K562 (cell line): ENCODE data around the gene RDH14. TPM values are rescaled to one million over a fixed set of nuclear protein-coding genes. Genes with fewer than 3 reads are reported as not detected.

ENCODE experiments used
- ATAC-seq: fragments of 200-7000 bp; cut with Tn5 transposase; 3 replicates; pipeline ENCODE4 v1.9.1; 2020; ENCODE audit warnings: moderate library complexity
- BruUV-seq: library from RNA; stranded (reverse); fragments of 400-500 nt; replicated peaks from 2 replicates; lab custom pipeline; 2021; lab: Mats Ljungman, UMichigan
- CTCF ChIA-PET: fragments of 300-600 bp; formaldehyde crosslinking; extraction: SDS; loops from one replicate; lab custom pipeline; 2021; ENCODE audit warnings: low intra/inter-chr PET ratio; lab: Yijun Ruan, JAX
- POLR2A ChIA-PET: fragments of 300-600, 350-650 bp; sonication (Branson Sonifier 250); formaldehyde crosslinking; extraction: SDS; loops from one replicate; lab custom pipeline; 2021; ENCODE audit warnings: antibody characterized with exemption, inconsistent platforms; lab: Yijun Ruan, JAX
- DNase-seq, 4 experiments: peaks; one replicate each; pipeline versions ENCODE4 v3.0.0 to v3.0.0-alpha.2; 2011 to 2018; ENCODE audit warnings: low spot score in 3 of 4, mixed read lengths in 3 of 4; ENCODE audit errors: extremely low read depth in 1 of 4
- FAIRE-seq: peaks from 2 replicates; lab custom pipeline; 2011; peaks lifted over from hg19 to GRCh38; lab: Jason Lieb, UNC
- H2AFZ ChIP-seq: 2 replicates; pipeline ENCODE4 v1.6.0; 2011; ENCODE audit warnings: low read depth, low read length, control low read depth, inconsistent platforms
- H3K27ac ChIP-seq: fragments of 200-600 bp; 3 replicates; pipeline ENCODE4 v1.8.0; 2011; ENCODE audit warnings: low read depth, mild to moderate bottlenecking, control low read depth, inconsistent platforms, low read length, moderate library complexity, mixed read lengths; ENCODE audit errors: extremely low read depth
- H3K27me3 ChIP-seq, 2 experiments: fragments of 300-600 bp in 1 of 2; 2 replicates in 1 of 2; 3 replicates in 1 of 2; pipeline versions ENCODE4 v1.6.0 to v1.8.0; 2011; ENCODE audit warnings: inconsistent platforms in 2 of 2, low read length in 2 of 2, mild to moderate bottlenecking in 1 of 2, mixed read lengths in 1 of 2, moderate library complexity in 1 of 2; ENCODE audit not compliant: control insufficient read depth in 2 of 2, insufficient read depth in 2 of 2
- H3K36me3 ChIP-seq: fragments of 300-600 bp; 3 replicates; pipeline ENCODE4 v1.8.0; 2011; ENCODE audit warnings: mild to moderate bottlenecking, low read length, inconsistent platforms; ENCODE audit not compliant: control insufficient read depth, insufficient read depth
- H3K4me1 ChIP-seq, 2 experiments: fragments of 200-600 bp in 1 of 2; replicated peaks in 1 of 2; 2 replicates in 1 of 2; 3 replicates in 1 of 2; pipeline versions ENCODE4 v1.5.1 to v1.8.0; 2011; ENCODE audit warnings: inconsistent platforms in 2 of 2, low read length in 2 of 2, mild to moderate bottlenecking in 1 of 2, mixed read lengths in 1 of 2, moderate library complexity in 1 of 2; ENCODE audit not compliant: control insufficient read depth in 2 of 2, insufficient read depth in 2 of 2
- H3K4me2 ChIP-seq: 2 replicates; pipeline ENCODE4 v1.6.1; 2011; ENCODE audit warnings: low read length, control low read depth, inconsistent platforms, mixed read lengths; ENCODE audit not compliant: insufficient read depth
- H3K4me3 ChIP-seq: fragments of 200-600 bp; sonication (generic), shearing (Covaris generic); 2 replicates; pipeline ENCODE4 v1.5.1; 2016; ENCODE audit warnings: control low read depth, inconsistent platforms
- H3K79me2 ChIP-seq: fragments of 200-600 bp; 3 replicates; pipeline ENCODE4 v1.8.0; 2011; ENCODE audit warnings: low read length, inconsistent platforms; ENCODE audit not compliant: control insufficient read depth, insufficient read depth
- H3K9ac ChIP-seq, 2 experiments: 2 replicates each; pipeline versions ENCODE4 v1.6.0 to v1.6.1; 2011; ENCODE audit warnings: low read depth in 2 of 2, low read length in 2 of 2, control low read depth in 1 of 2, inconsistent platforms in 1 of 2, mild to moderate bottlenecking in 1 of 2, mixed read lengths in 1 of 2; ENCODE audit not compliant: insufficient read depth in 1 of 2
- H3K9me1 ChIP-seq: one replicate; pipeline ENCODE4 v1.6.0; 2011; ENCODE audit warnings: inconsistent platforms, mild to moderate bottlenecking, low read length, moderate library complexity; ENCODE audit not compliant: control insufficient read depth, insufficient read depth
- H3K9me3 ChIP-seq: replicated peaks from 2 replicates; pipeline ENCODE4 v1.5.1; 2011; ENCODE audit warnings: low read depth, low read length, inconsistent platforms; ENCODE audit not compliant: control insufficient read depth, insufficient read depth
- H4K20me1 ChIP-seq: replicated peaks from 2 replicates; pipeline ENCODE4 v1.6.1; 2011; ENCODE audit warnings: low read length, inconsistent platforms, mixed read lengths; ENCODE audit not compliant: control insufficient read depth, insufficient read depth
- CBX1 ChIP-seq: sonication (generic); IDR thresholded peaks from 2 replicates; pipeline ENCODE4 v1.6.1; 2016; ENCODE audit warnings: antibody characterized with exemption, low read depth, mild to moderate bottlenecking
- CSDE1 ChIP-seq, 2 experiments: fragments of 450-650 bp; IDR thresholded peaks; 2 replicates each; pipeline ENCODE4 v1.6.1; 2016; ENCODE audit warnings: mild to moderate bottlenecking in 1 of 2
- FIP1L1 ChIP-seq: fragments of 200-400 bp; formaldehyde crosslinking; IDR thresholded peaks from 2 replicates; pipeline ENCODE4 v1.6.1; 2018; ENCODE audit warnings: mild to moderate bottlenecking, low read depth, low read length; ENCODE audit not compliant: poor library complexity, severe bottlenecking
- ID3 ChIP-seq, 2 experiments: fragments of 250-450 bp in 1 of 2; fragments of 450-650 bp in 1 of 2; sonication (Bioruptor Pico) in 1 of 2; IDR thresholded peaks; 2 replicates each; pipeline versions ENCODE4 v1.6.1 to v1.8.0; 2016 to 2021; ENCODE audit warnings: mild to moderate bottlenecking in 2 of 2, moderate library complexity in 2 of 2, missing compliant biosample characterization in 1 of 2, missing genetic modification characterization in 1 of 2
- NR0B1 ChIP-seq: fragments of 450-650 bp; IDR thresholded peaks from one replicate; pipeline ENCODE4 v1.6.1; 2018; ENCODE audit warnings: mild to moderate bottlenecking, moderate library complexity; ENCODE audit not compliant: partially characterized antibody
- SMARCC2 ChIP-seq: fragments of 450-650 bp; IDR thresholded peaks from 2 replicates; pipeline ENCODE4 v1.6.1; 2017; ENCODE audit warnings: antibody characterized with exemption, moderate library complexity, mild to moderate bottlenecking, low read depth
- VEZF1 ChIP-seq: fragments of 200-800 bp; sonication (Bioruptor generic); IDR thresholded peaks from 2 replicates; pipeline ENCODE4 v1.6.1; 2017; ENCODE audit warnings: missing genetic modification characterization, missing compliant biosample characterization
- ZBTB34 ChIP-seq: fragments of 250-450 bp; sonication (Bioruptor Pico); IDR thresholded peaks from 2 replicates; pipeline ENCODE4 v1.8.0; 2021; ENCODE audit warnings: mild to moderate bottlenecking, moderate library complexity
- ZNF274 ChIP-seq: IDR thresholded peaks from 2 replicates; pipeline ENCODE4 v1.6.1; 2011; ENCODE audit warnings: low read depth, mild to moderate bottlenecking, low read length, moderate library complexity, borderline replicate concordance
- ZNF57 ChIP-seq: fragments of 450-650 bp; formaldehyde crosslinking; IDR thresholded peaks from 2 replicates; pipeline ENCODE4 v1.4.0; 2020; ENCODE audit warnings: mild to moderate bottlenecking, moderate library complexity
- WGBS: fragments of 100-300 bp; shearing (Covaris generic); methylation state at CpG from one replicate; pipeline ENCODE4 v1.1.6; 2016; ENCODE audit warnings: low coverage, mixed read lengths; ENCODE audit not compliant: insufficient coverage; ENCODE audit errors: missing lambda C conversion rate; 5-methylcytosine and 5-hydroxymethylcytosine counted together
- in situ Hi-C: fragments of 300-500 bp; cut with MboI; formaldehyde crosslinking; loops from 4 replicates; pipeline ENCODE4 v1.15.0; 2018; ENCODE audit warnings: inconsistent platforms, mixed read lengths
- intact Hi-C: fragments of 100-400 bp; cut with micrococcal nuclease; formaldehyde crosslinking; loops from 2 replicates; pipeline ENCODE4 v1.14.2; 2022
- polyA plus RNA-seq, 8 experiments: library from polyadenylated mRNA; depleted of rRNA in 4 of 8; stranded (reverse) in 5 of 8; unstranded in 3 of 8; fragments of >200 nt; fragmentation: Nextera tagmentation in 2 of 8; fragmentation: Illumina TruSeq in 1 of 8; extraction: Ambion mirVana in 2 of 8; extraction: Trizol in 1 of 8; gene quantifications; 2 replicates each; pipeline versions ENCODE4 v1.2.1 to v1.2.3, GENCODE V29; 2011 to 2014; ENCODE audit warnings: inconsistent platforms in 1 of 8, missing spikeins in 1 of 8
- total RNA-seq, 7 experiments: library from RNA; depleted of rRNA in 6 of 7; stranded (reverse); fragments of >200 nt in 6 of 7; fragmentation: Illumina TruSeq in 2 of 7; extraction: Trizol in 2 of 7; gene quantifications; 2 replicates each; pipeline versions ENCODE4 v1.2.1 to v1.2.3, GENCODE V29; 2011 to 2021; ENCODE audit warnings: low replicate concordance in 1 of 7

RDH14 gene
- total and polyA plus RNA-seq, 9 of the 15 experiments (the other 6 are each of a cell fraction or from before 2014, with no cell fraction given) = 6.7 to 26.2 (median 20.9) TPM

GRCh38 chr2:18599509-18600254 lies 39.2 kb upstream of the RDH14 start:
- POLR2A ChIA-PET = no interaction called here
- H3K27ac ChIP-seq = no peak overlapping the region
- intact Hi-C loops (no loop called here), in situ Hi-C loops (no loop called here)
- H3K4me2 ChIP-seq = no peak overlapping the region
- TF ChIP-seq CBX1 (no peak), ID3 (CRISPR knock-in tag; IDR thresholded peaks at IDR 0.05) (no peak), ID3 (tag; IDR thresholded peaks at IDR 0.05) (no peak), VEZF1 (no peak), ZBTB34 (CRISPR knock-in tag) (no peak), SMARCC2 (no peak), ZNF57 (CRISPR knock-in tag) (no peak), ZNF274 (no peak), FIP1L1 (no peak), NR0B1 (no peak), CSDE1 (IDR thresholded peaks at IDR 0.05) (no peak)
- no peak for DNase-seq
- no peak overlapping the region for H2AFZ ChIP-seq
- H3K9ac ChIP-seq = no peak overlapping the region
- CTCF ChIA-PET = no interaction called here
- 0% methylated on average over 2 of the region's 2 CpGs for WGBS
- no peak overlapping the region for H3K4me3 ChIP-seq
- no peak for FAIRE-seq
- H3K9me3 ChIP-seq = no peaks in the 10 kb centered on the region
- no peak for ATAC-seq
- no peaks in the 10 kb centered on the region for H3K36me3 ChIP-seq
- H3K4me1 ChIP-seq = no peaks in the 10 kb centered on the region
- H4K20me1 ChIP-seq = no peaks in the 10 kb centered on the region
- H3K79me2 ChIP-seq = no peaks in the 10 kb centered on the region
- H3K9me1 ChIP-seq = no peaks in the 10 kb centered on the region
- no peaks in the 10 kb centered on the region for H3K27me3 ChIP-seq
- BruUV-seq = no TSS peak
